Skin epidermis (tissue), 12 donors: Measurements from ENCODE around the gene JUN.

Source experiments
- H3K27ac ChIP-seq, 21 experiments: fragments of 200-600 bp; sonication (generic) in 11 of 21; one replicate each; pipeline ENCODE4 v1.5.0; 2020; ENCODE audit warnings: mild to moderate bottlenecking in 3 of 21, inconsistent platforms in 2 of 21, moderate library complexity in 2 of 21
- H3K4me3 ChIP-seq, 7 experiments: fragments of 200-600 bp; sonication (generic) in 2 of 7; one replicate each; pipeline ENCODE4 v1.5.0; 2020; ENCODE audit warnings: inconsistent platforms in 2 of 7, mild to moderate bottlenecking in 2 of 7, moderate library complexity in 1 of 7

Gene JUN

GRCh38 chr1:58786184-58786926 lies 2.5 kb upstream of the JUN start:
- peak overlapping the region in 16 of 21 experiments; percentile 11 to 100 (median 96) for H3K27ac ChIP-seq
- no peak overlapping the region for H3K4me3 ChIP-seq

DNA sequence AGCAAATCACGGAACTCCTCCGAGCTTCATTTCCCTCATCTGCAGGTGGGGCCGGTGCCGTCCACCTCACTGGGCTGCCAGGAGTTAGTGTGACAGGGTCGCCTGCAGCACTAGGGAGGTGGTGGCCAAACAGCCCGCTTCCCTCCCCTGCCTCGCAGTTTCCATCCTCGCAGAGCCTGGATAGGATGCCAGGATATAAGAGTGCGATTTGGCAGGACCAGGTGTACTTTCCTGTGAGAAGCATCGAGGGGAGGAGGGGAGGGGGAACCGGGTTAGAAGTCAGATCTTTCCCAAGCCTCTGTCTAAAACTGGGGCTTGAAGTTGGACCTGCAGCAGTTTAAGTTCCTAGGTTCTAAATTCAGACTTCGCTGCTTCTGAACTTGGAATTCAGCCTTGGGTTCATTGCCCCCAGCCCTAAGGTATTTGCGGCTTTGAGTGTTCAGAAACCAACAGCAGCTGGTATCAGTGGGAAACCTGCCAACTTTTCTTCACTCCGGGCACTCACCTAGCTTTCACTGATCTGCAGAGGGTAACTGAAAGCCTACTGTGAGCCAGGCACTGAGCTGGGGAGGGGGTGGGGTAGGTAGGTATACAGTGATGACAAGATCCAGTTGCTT lies 1.7 kb upstream of the JUN start:
- Histone ChIP-seq H3K4me3 (peak overlapping the region; percentile 59 to 92 (median 86)), H3K27ac (peak overlapping the region in 20 of 21 experiments; percentile 90 to 100 (median 97))

DNA sequence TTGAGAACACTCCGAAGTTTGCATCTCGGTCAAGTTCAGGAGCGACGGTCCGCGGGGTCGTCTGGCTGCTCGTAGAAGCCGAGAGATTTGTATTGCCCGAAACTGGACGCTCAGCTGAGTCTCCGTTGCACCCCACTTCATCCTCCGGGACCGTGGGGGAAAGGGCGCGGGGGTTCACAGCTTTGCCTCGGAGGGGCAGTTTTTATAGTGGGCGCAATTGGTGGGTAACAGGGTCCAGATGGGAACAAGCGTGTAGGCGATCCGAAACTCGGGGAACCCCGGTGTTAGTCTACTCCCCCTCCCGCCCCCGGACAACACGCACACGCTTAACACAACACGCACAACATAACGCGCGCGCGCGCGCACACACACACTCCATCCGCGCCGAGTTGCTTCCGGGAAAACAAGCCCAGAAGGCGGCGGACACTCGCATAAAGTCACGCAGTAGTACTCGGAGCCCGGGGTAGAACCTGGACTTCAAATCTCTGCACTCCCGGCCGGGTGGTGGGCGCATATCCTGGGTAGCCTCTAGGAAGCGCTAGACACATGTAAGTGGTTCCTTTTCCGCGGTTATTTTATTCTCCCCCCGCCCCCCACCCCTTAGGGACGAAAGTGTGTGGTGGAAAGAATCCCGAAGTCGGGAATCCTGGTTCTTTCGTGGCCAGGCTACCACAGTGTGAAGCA lies 1.1 kb upstream of the JUN start:
- Histone ChIP-seq H3K27ac (peak overlapping the region; percentile 90 to 100 (median 97)), H3K4me3 (peak overlapping the region; percentile 59 to 92 (median 86))

DNA sequence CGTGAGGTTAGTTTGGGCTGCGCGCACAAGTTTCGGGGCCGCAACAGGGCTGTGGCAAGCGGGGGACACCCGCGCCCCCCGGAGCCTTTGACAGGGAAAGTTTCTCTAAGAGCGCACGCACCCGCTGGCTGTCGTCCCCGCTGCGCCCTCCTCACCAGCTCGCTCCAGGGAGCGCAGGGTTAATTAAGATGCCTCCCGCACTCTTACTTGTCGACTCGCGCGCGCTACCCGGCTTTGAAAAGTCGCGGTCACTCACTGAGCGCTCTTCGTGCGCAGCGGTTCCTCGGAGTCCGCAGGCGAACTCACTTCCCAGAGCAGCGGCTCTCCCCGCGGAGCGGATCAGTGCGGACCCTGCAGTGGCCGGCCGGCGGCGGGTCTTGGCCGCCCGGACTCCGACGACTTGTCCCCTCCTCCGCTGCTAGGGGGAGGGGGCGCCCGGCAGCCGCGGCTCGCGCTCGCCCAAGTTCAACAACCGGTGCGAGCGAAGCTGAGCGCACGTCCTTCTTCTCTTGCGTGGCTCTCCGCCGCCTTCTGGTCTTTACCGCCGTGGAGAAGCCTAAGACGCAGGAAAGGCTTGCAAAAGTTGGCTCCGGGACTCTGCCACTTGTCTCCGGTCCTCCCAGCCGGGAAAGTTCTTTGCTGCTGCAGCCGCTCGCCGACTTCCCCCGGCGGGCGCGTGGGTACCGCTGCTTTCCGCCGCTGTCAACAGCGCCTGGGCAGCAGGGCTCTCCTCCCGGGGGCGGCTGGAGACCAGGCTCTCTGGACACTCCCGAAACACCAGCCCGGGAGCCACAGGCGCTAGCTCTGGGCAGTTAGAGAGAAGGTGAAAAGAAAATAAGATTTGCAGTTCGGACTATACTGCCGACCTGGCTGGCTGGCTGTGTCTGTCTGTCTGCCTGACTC lies 506 bp downstream of the JUN start:
- peak overlapping the region; percentile 59 to 92 (median 86) for H3K4me3 ChIP-seq

GRCh38 chr1:58782178-58783089 lies 1.4 kb downstream of the JUN start:
- H3K27ac ChIP-seq, result peak overlapping the region; percentile 85 to 100 (median 96)
- peak overlapping the region; percentile 59 to 92 (median 86) for H3K4me3 ChIP-seq

More for the DNA sequence above, 506 bp downstream of the JUN start:
- peak overlapping the region; percentile 85 to 100 (median 96) for H3K27ac ChIP-seq

DNA sequence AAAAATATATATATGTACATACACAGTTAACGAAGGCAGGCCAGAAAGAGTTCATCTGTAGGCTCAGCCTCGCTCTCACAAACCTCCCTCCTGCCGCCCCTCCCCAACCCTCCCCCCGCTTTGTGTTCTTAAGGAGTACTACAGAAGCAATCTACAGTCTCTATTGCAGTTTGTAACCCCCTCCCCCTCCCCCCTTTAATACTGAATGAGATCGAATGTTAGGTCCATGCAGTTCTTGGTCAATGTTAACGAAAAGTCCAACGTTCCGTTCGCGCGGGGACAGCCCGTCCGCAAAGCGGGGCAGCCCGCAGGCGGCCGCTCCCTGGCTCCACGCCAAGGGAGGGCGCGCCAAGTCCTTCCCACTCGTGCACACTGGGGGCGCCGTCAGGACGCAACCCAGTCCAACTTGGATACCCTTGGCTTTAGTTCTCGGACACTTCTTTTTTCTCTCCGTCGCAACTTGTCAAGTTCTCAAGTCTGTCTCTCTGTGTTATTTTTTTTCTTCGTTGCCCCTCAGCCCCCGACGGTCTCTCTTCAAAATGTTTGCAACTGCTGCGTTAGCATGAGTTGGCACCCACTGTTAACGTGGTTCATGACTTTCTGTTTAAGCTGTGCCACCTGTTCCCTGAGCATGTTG lies 2.2 kb downstream of the JUN start:
- peak overlapping the region; percentile 85 to 100 (median 96) for H3K27ac ChIP-seq
- H3K4me3 ChIP-seq, result peak overlapping the region; percentile 59 to 92 (median 86)

DNA sequence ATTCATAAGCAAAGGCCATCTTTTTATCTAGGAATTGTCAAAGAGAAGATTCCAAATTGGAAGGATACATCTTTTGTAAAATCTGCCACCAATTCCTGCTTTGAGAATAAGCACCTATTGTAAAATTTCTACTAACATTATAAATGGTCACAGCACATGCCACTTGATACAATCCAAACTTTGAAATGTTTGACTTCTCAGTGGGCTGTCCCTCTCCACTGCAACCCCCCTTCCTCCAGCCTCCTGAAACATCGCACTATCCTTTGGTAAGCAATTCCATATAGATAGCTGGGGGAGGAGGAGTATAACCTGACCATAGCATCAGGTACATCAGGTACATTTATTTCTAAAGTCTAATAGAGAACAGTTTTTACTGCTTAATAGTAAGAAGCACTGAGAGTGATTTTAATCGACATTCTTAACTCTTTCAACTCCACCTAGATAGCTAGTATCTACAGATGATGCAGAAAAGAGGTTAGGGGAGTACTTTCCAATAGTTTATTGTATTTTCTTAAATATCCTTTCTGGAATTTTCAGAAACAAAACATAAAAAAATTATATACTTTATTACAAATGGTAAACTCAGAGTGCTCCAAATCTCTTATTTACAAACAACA lies 2.9 kb downstream of the JUN start:
- H3K27ac ChIP-seq, result peak overlapping the region in 13 of 21 experiments; percentile 85 to 100 (median 96)
- peak overlapping the region; percentile 59 to 92 (median 86) for H3K4me3 ChIP-seq

DNA sequence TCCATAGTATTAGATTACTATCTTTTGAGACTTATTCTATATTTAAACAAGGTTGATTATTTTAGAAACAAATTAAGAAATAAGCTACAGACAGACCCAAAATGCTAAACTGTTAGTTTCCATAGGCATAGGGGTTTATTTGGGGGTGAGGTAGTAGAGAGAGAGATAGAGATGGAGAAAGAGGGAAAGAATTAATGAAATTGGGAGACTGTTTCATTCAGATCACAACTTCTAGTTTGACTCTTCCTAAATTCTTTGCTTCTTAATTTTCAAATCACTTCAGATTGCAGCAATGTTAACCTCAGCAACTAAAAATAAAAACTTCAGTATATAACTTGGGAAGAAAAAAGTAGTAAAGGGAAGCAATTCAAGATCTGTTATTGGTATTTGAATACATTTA lies 3.4 kb downstream of the JUN start:
- H3K4me3 ChIP-seq, result peak overlapping the region in 6 of 7 experiments; percentile 59 to 92 (median 86)
- peak overlapping the region in 6 of 21 experiments; percentile 20 to 100 (median 78) for H3K27ac ChIP-seq

DNA sequence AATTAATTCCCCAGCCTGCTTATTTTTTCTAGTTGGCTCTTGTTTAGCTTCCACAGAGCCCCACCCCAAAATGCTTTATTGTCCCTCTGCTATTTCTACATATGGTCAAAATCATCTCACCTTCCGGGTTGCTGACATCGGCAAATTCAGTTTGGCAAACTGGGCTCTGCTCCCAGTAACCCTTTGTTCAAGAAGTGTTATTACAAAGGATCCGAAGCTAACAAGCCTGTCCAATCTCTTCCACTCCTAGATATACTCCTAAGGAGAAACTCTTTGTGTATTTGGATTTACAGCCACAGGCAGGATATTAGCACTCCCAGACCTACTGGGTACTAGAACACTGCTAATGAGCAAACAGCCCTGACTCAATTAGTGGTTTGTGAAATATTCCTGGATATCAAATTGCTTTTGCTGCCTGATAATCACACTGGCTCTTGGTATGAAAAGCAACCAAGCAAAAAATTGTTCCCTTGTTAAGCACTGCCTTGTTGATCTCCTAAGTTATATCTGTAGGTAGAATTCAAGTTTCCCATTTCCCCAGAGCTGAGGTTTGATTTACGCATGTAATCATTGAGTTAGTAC lies 4.0 kb downstream of the JUN start:
- Histone ChIP-seq H3K27ac (peak overlapping the region in 6 of 21 experiments; percentile 10 to 100 (median 49)), H3K4me3 (peak overlapping the region in 5 of 7 experiments; percentile 59 to 92 (median 86))

DNA sequence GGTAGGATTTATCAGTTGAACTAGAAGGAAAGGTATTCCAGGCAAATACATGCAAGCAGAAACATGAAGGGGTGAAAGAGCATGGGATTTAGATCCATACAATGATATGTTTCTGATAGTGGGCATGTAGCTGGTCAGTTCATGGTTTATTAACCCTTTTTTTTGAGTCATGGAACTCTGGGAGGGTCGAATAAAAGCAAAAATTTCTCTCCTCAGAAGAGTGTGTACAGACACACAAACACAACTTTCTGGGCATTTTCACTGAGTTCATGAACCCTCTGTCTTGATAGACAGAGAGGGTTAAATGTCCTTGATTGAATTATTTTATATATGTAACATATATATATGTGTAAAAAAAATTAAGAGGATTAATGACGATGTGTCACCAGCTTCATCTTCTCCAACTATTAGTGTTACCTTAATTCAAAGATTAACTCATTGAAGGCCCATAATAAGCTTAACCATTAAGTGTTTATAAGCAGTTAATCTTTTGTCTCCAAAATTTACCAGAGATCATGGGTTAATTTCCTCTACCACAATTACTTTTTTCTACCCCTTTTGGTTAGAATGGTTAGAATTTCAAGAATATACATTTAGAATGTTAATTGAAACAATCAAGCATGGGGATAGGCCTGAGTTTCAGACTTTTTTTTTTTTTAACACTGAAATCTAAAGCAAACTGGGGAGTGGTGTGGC lies 4.6 kb downstream of the JUN start:
- Histone ChIP-seq H3K27ac (peak overlapping the region in 5 of 21 experiments; percentile 10 to 63 (median 35)), H3K4me3 (no peak overlapping the region)

GRCh38 chr1:58778385-58779000 lies 5.4 kb downstream of the JUN start:
- Histone ChIP-seq H3K4me3 (no peak overlapping the region), H3K27ac (no peak overlapping the region)

DNA sequence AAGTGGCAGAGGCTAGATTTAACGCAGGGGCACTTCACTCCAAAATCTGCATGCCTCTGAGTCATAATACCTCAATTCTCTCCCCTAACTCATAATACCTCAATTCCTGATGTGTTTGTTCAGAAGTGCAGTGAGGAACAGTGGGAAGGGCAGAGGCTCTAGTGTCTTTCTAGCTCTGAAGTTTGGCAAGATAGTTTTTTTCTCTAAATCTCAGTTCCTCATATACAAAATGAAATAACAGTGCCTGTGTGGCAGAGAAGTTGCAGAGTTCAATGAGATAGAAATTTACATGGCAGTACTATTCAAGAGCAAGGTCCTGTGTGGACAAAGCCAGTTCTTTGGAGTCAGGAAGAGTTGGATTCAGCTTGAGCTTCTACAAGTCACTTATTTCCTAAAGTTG lies 9.8 kb downstream of the JUN start:
- Histone ChIP-seq H3K4me3 (no peak overlapping the region), H3K27ac (peak overlapping the region in 5 of 21 experiments; percentile 21 to 46 (median 37))

GRCh38 chr1:58773406-58773840 lies 10.4 kb downstream of the JUN start:
- H3K4me3 ChIP-seq, result no peak overlapping the region

DNA sequence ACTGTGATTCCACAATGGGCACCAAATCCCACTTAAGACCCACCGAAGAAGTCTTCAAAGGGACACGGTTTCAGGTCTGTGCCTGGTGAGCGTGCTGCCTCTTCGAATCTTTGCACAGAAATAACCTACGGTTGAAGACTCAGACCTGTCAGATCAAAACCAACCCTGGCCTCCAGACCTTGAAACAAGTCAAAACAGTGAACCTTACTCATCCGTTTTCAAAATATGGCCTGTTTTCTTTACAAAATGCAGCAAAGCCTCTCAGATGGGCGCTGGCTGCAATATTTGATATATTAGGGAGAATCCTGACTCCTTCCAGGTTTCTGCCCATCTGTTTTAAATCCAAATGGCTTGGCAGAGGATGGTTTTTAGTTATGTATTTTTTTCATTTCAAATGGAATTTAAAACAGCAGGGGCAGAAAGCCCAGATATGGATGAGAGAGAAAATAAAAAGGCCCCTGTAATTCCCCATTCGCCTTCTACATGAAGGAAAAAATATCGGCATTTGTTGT lies 14.0 kb downstream of the JUN start:
- Histone ChIP-seq H3K4me3 (no peak overlapping the region), H3K27ac (peak overlapping the region in 1 of 21 experiments; percentile 31)

More at GRCh38 chr1:58773406-58773840, 10.4 kb downstream of the JUN start:
- H3K27ac ChIP-seq, result peak overlapping the region in 9 of 21 experiments; percentile 3 to 62 (median 37)

DNA sequence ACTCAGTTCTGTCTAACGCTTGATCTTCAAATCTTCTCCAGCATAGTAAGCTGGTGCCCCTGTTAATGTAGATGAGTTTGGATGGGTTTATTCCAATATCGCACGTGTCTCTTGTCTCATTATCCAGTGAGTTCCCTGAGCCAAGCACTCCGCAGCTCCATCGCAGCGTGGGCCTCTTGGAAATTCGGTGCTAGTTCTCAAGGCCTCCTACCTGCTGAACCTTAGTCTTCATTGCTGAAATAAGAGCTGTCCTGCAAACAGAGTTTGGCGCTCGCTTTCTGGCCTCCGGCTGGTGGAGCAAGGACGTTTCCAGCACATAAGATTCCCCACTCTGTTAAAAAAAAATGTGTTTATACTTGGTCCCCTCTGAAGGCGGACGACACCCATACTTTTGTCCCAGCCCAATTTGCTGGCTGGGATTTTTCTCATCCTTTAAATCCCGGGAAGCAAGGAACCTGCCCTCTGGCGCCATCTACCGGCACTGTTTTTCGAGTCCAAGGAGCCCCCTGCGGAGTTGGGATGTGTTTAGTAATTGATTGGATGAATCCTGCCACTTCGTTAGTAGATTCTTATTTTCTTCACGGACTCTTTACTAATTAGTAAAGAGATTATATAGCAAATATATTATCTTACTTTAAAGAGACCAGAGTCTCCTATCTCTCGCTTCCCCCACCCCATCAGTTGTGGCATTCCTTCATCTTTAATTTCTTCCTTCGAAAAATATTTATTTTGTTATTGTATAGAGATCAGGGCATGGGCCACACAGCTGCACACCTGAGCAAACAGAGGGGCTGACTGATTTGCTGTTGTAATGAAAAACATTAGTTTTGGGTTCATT lies 14.7 kb downstream of the JUN start:
- H3K4me3 ChIP-seq, result no peak overlapping the region
- peak overlapping the region in 1 of 21 experiments; percentile 31 for H3K27ac ChIP-seq
